HG03103 (cell line): ENCODE results near the gene PIGK.
A peak's percentile ranks its signal among the peaks of the same experiment; 100 is the strongest.
"Not testable (repeated sequence)": the region's sequence is repeated elsewhere in the genome, so short reads cannot be mapped to it uniquely, and the experiment has no call there.

ENCODE experiments used
- ATAC-seq: cut with Tn5 transposase; IDR thresholded peaks from one replicate; pipeline ENCODE4 v1.9.1; 2021; ENCODE audit warnings: low read depth; ENCODE audit not compliant: unreplicated experiment

Gene PIGK

DNA sequence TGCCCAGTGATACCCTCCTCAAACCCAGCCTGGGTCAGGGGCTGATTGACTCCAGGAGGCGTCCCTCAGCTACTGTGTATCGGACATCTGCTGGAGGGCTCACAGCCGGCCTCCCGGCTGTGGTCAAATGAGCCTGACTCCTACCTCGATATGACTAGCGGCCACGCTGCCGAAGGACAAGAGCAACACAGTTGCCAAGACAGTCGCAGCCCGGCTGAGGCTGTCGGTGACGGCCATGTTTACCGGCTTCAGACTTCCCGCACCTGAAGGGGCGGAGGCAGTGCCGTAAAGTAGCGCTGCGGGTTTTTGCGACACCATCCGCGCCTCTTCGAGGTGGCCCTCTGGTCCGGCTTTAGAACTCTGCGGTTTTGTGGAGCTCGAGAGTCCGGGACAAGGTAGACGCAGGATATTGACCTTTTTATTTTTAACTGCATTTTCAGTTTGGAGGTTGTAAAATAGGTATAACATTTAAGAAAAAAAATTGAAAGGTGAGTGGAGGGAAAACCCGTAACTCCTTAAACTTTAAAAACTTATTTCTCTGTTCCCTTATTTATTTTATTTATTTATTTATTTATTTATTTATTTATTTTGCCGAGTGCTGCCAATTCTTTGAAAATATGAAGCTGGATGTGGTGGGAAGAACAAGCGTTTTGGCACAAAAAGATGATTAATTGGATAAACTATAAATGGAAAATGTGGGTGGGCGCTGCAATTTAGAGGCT is at the start of gene PIGK:
Gene PIGK (minus strand): TSS at position 265 of the 722 bp plus-strand sequence. CDS start 28 bp downstream, at position 237.
- peak; percentile 94 for ATAC-seq

DNA sequence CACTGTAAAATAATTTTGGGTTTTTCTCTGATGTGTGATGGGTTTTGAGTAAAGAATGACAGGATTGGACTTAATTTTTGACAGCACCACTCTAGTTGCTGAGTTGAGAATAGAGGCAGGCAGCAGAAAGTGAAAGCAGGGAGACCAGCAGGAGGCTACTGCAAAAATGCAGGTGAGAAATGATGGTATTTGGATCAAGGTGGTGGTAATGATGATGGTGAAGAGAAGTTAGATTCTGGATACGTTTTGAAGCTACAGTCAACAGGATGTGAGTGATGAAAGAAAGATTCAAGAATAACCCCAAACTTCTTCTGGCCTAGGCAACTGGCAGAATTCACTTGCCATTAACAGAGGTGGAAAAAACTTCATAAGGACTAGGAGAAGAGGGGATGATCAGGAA is 47.8 kb upstream of the PIGK start:
- no peak for ATAC-seq

DNA sequence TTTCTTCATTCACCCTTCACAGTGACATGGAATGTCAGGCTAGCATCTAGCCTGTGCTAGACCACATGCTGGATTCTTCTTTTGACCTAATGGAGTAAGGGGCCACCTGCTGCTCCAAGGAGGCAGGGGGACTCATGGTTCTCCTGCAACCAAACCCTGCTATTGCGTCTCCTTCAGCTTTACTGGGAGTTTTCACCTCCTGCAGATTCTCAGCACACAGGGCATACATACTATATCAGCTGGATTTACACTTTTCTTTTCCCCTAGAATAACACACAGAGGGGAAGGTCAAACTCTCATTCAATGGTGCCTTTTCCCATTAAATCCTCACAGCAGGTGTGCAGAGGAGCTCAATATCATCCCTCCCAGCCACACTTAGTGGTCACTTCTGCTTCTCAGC is 46.0 kb upstream of the PIGK start:
- ATAC-seq, result no peak

DNA sequence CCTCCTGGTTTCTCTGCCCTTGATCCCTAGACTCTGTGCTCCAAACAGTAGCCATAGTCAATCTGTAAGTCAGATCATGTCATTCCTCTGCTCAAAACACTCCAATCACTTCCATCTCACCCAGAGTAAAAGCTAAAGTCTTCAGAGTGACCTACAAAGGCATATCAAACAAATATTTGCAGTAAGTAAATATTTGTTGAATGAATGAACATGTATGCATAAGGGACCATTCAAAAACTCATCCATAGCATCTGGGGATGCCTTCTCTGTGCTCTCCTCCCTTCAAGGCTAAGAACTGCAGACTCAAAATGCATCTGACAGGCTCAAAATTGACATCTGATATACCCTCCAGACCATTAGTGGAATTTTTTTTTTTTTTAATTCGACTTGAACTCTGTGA is 44.5 kb upstream of the PIGK start:
- ATAC-seq, result no peak

DNA sequence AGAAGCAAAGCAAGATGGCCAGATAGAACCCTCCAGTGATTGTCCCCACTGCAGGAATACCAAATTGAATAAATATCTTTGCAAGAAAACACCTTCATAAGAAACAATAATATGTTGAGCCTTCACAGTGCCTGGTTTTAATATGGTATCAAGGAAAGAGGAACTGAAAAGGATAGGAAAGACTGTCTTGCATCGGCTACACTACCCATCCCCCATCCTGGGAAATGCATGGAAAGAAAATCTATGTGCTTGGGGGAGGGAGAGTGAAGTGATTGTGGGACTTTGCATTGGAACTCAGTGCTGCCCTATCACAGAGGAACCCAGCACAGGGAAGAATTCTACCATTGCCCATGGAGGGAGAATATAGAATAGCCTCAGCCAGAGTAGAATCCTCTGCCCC is 34.0 kb upstream of the PIGK start:
- no peak for ATAC-seq

DNA sequence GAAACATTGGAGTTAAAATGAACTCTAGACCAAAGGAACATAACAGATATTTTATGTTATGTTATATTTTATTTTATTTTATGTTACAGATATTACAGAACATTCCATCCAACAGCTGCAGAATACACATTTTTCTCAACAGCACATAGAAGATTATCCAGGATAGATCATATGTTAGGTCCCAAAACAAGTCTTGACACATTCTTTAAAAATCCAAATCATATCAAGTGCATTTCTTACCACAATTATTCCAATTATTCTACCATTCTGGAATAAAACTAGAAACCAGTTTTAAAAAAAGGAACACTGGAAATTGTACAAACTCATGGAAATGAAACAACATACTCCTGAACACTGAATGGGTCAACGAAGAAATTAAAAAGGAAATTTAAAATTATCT is 30.9 kb upstream of the PIGK start:
- no peak for ATAC-seq

DNA sequence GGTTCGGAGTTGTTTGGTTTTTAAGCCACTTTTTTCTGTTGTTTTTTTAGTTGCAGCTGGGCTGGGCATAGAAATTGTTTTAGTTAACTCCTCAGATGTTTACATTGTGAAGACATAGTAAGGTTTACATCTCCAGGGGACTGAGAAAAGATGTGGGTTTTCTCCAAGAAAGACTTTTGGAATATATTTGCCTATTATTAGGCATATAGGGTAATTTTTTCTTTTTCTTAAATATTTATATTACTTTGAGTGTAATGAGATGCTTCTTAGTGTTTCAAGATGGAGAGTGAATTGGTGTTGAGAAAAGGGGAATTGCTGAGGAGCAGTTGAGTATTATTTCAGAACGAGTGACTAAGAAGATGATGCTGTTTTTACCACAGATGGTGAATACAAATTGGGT is 26.6 kb upstream of the PIGK start:
- ATAC-seq, result no peak

DNA sequence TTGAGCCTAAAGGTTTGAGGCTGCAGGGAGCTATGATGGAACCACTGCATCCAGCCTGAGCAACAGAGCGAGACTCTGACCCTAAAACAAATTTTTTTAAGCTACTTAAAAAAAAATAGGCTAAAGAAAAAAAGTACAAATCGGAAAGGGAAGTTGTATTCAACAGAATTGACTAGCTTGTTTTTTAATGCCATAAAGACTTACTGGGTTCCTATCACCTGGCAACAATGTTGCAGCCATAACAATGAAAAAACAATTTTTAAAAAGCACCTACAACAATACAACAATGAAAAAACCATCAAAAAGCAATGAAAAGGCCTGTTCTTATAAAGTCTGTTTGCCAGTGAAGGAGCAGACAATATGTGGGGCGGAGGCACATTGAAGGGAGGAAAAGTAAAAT is 20.1 kb upstream of the PIGK start:
- ATAC-seq, result no peak

DNA sequence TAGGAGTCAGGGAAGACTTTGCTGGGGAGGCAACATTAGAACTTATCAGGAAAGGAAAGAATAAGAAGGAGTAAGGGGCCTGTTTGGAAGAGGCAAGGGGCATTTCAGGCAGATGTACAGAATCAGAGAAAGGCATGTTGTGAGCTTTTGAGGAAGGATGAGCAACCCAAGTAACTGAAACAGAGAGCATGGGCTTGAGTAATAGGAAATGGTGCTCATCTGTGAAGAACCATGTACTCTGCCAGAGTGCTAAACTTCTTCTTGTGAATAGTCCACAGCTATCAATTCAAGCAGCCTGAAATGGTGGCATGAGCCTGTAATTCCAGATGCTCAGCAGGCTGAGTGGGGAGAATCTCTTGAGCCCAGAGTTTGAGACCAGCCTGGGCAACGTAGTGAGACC is 19.2 kb upstream of the PIGK start:
- ATAC-seq, result no peak

DNA sequence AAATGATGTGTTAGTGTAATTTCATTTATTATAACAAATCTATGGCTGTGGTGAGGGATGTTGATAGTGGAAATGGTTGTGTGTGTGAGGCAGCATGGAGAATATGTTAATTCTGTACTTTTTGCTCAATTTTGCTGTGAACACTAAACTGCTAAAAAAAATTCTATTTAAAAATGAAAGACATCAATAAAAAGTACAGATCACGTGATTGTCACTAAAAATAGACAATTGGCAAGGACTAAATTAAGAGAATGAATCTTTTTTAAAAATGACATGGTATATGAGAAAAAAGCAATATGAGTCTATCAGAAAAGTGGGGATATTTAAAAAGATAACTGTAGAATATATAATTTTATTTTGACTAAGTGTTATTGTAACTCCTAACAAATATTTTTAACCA is 15.7 kb upstream of the PIGK start:
- no peak for ATAC-seq

DNA sequence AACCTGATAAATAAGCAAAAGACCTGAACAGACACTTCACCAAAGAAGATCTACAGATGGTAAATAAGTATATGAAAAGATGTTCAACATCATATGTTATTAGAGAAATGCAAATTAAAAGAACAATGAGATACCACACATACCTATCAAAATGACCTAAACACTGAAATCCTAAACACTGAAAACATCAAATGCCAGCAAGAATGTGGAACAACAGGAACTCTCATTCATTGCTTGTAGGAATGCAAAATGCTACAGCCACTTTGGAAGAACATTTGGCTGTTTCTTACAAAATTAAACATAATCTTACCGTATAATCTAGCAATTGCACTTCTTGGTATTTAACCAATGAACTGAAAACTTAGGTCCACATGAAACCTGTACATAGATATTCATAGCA is 14.9 kb upstream of the PIGK start:
- no peak for ATAC-seq

DNA sequence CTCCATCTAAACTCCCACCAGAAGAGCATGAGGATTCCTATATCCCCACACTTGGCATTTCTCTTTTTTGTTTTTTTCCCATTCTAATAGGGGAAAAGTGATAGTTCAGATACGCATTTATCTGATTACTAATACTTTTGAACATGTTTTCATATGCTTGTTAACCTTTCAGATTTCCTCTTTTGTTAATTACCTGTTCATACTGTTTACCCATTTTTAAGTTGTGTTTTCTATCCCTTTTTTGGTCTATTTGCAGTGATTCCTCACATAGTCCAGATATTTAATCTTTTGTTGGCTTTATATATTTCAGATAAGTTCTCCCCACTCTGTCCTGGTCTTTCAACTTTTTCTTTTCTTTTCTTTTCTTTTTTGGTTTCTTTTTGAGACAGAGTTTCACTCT is 13.6 kb upstream of the PIGK start:
- no peak for ATAC-seq

DNA sequence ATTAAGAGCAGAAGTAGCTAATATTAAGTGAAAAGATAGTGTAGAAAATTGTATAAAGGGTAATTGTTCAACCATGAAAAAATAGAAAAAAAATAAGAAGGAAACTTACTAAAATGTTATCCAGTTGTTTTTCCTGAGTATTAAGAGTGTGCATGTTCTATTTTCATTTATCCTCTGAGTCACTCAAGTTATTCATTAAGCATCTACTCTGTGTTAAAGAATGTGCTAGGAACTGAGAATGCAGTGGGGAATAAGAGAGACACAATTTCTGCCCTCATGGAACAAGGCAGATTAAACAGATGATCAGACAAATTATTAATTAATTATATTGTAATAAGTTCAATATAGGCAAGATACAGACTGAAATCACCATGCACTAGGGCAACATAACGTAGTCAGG is 10.8 kb upstream of the PIGK start:
- no peak for ATAC-seq

DNA sequence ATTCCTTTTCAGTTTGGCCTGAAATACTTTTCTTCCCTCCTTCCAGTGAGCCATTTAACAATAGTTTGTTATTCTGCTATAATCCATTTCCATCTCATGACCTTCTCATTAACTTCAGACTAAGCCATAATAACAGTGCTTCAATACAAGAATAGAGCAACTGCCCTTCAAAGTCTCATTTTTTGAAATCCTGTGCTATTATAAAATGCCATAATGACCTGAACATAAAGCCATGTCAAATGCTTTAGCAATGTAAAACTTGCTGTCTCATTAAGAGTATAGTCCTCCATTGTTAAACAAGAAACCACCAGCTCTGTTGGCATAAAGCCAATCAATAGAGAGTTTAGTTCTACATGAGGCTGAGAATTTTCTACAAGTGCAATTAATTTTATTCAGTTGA is 9.6 kb upstream of the PIGK start:
- no peak for ATAC-seq

DNA sequence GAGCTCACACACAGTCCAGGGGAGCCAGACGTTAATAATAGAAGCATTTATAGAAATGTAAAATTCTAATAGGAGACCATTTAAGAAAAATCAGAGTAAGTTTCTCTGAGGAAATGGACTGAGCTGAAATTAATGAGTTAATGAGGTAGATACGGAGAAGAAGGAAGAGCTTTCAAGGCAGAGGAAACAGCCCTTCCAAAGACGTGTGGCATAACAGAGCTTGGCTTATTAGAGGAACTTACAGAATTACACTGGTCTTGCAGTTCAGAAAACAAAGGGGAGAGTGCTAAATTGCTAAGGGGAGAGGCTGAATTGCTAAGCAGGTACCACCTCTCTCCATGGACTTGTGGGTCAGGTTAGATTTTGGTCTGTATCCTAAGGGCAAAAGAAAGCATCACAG is 8.2 kb upstream of the PIGK start:
- no peak for ATAC-seq

DNA sequence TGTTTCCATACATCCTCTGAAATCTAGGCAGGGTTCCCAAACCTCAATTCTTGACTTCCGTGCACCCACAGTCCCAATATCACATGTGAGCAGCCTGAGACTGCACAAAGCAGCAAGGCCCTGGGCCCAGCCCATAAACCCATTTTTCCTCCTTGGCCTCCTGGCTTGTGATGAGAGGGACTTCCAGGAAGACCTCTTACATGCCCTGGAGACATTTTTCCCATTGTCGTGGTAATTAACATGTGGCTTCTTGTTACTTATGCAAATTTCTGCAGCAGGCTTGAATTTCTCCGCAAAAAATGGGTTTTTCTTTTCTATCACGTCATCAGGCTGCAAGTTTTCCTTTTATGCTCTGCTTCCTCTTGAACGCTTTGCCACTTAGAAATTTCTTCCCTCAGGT is 3.3 kb upstream of the PIGK start:
- no peak for ATAC-seq

DNA sequence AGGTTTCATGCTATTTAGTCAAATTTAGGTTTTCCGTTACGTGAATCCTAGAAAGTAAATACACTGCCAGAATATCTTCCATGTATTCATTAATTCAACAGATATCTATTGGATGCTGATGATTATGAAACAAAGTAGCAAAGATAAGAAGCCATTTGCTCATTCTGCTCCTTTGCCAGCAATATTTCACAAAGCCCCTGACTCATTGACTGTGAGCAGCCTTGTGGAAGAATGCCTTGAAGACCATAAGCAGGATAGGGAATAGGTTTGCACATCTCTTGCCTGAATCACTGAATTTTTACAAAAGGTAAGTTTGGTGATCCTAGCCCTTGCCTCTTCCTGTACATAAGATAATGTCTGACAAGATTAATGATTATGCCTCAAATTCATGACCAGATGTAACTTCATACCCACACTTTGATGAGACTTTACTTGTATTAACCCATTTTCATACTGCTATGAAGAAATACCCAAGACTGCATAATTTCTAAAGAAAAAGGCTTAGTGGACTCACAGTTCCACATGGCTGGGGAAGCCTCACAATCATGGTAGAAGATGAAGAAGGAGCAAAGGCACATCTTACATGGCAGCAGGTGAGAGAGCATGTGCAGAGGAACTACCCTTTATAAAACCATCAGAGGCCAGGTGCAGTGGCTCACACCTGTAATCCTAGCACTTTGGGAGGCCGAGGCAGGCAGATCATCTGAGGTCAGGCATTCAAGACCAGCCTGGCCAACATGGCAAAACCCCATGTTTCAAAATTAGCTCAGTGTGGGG is 1.6 kb upstream of the PIGK start:
- no peak for ATAC-seq

DNA sequence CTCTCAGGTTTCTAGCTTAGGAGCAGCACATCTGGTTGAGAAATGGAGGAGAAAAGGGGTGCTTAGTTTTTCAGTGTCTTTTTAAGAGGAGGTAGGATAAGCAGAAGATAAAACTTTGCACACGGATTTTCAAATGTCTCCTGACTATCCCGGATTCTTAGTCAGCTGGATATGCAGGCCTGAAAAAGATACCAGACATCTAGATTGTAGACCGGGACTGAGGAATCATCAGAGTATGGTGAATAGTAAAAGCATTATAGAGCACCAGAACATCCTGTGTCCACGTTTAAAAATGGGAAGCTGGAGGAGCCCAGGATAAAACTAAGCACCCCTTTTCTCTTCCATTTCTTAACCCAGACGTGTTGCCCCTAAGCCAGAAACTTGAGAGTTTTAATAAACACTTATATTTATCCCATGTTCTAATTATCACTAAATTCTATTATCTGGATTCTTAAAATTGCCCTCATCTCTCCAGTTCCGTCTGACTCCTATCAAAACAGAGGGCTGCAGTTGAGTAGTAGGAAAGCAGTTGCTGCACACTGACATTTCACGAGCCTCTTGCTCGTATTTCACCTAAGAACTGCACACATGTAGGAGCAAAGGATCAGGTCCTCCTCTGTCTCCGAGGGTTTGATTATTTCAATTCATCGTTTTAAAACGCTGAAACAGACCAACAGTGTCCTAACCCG is 609 bp downstream of the PIGK start:
- ATAC-seq, result peak; percentile 23

DNA sequence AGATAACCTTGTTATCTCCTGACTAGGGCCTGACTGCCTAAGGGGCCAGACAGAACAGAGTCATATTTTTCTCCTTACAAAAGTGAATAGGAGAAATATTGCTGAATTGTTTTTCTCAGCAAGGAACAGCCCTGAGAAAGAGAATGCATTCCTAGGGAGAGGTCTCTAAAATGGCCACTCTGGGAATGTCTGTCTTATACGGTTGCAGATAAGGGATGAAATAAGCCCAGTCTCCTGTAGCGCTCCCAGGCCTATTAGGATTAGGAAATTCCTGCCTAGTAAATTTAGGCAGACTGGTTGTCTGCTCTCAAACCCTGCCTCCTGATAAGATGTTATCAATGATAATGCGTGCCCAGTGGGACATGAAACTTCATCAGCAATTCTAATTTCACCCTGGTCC is 15.2 kb downstream of the PIGK start:
- ATAC-seq, result not testable (repeated sequence)

DNA sequence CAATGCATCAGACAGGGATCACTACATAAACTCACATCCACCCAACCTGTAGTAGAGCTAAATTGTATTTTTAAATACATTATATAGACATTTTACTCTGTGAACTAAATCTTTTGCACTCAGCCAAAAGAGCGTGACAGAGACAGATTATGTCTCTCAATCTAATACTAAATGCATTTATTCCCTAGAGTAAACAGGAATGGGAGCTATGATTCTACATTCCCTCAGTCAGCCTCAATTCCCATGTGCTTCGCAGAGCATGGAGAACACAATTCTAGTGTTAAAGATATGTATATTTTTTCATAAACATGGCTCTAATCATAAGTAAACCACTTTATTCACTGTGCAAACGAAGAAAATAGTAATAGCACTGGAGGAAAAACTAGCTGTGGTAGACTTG is 16.5 kb downstream of the PIGK start:
- ATAC-seq, result no peak

DNA sequence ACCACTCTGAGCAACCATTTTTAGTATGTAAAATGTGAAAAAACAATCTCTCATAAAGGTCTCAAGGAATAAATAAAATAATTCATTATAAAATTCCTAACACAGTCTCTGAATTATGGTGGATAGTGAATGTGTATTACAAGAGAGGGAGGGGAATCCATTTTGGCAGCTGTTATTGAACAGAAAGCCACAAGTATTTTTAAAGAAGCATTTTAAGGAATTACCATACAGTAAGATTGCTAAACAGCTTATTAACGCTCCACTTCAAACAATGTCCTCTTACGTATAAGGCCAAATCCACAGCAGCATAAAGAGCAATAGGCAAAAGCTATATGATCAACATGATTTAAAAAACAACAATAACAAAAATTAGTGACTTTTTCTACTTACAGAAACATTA is 18.4 kb downstream of the PIGK start:
- ATAC-seq, result no peak

DNA sequence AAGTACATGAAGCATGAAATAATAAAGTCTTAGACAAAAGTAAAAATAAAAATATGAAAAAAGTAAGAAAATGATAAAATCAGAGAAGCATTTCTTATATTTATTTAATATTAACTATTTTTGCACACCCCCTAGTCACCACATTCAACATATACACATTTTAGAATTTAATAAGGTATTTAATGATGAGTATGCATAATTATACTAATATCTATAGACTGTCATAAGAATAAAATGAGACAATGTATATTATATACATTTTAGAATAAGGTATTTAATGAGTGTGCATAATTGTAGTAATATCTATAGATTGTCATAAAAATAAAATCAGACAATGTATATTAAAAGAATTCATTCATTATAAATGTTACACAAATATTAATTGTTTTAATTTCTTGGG is 18.9 kb downstream of the PIGK start:
- ATAC-seq, result no peak
